GM21723 (cell line): ENCODE data around the gene KCNJ16.

ENCODE experiments used
- ATAC-seq: cut with Tn5 transposase; IDR thresholded peaks from one replicate; pipeline ENCODE4 v1.9.1; 2021; ENCODE audit warnings: mild to moderate bottlenecking, moderate library complexity; ENCODE audit not compliant: unreplicated experiment

KCNJ16 gene

DNA sequence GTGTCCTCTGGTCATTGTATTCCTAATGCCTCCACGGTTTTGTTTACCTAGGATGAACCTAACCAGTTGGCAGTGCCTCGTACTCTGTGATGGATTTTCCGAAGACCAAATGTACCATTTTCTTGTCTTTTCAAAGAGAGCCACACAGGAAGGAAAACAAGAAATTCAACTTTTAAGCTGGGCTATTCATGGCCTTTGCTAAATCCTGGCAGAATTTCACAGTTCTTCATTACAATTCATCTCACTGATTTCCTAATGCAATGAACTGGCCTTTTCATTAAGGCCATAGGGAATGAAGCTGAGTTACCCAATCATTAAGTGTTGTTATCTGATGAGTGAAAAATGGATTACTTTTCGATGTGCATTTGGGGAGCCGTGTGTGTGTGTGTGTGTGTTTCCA is 7.9 kb upstream of the KCNJ16 start:
- ATAC-seq, result no peak

DNA sequence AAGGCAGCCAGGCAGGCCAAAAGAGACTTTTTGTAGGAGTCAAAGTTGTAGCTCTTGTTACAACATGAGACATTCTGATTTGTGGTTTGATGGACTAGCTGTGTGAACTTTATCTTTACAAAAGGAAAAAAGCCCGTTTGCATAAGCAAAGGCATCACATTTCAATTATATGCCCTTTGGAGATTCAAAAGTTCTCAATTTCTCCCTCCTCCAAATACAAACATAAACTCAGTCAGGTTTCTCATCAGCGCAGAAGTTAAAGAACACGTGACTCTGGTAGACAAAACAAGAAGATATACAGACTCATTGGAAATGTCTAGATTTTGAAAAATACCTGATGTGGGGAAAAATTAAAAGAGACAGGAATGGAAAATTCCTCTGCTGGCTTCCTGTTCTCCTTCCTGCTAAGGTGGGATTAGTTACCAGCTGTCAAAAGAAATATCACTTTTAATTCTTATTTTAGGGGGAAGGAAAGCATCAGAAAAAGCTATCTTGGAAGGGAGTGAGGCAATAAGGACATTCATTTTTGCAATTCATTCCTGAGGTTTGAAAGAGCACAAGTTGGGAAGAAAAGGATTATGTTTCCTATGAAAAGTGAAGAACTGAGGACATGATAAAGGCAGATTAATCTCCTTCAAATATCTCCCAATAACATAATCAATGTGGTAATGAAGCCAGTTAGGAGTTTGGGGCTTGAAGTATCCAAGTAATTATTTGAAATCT is 4.6 kb upstream of the KCNJ16 start:
- no peak for ATAC-seq

DNA sequence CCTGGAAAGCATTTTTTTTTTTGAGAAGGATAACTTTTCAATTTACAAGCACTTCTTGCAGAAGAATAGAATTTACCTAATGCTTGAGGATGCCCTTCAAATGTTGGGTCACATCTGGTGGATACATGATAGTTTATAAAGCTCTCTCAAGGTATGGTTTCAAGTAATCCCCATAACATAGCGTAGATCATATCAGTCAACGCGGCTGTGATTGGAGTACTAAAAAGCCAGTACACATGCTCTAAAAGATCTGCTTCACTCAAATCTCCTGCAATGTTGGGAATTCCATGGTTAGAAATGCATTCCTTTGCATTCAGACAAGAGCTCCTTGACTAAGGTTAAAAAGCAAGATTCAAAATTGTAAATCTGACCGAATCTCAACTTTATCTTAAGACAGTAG is 3.9 kb upstream of the KCNJ16 start:
- ATAC-seq, result no peak

DNA sequence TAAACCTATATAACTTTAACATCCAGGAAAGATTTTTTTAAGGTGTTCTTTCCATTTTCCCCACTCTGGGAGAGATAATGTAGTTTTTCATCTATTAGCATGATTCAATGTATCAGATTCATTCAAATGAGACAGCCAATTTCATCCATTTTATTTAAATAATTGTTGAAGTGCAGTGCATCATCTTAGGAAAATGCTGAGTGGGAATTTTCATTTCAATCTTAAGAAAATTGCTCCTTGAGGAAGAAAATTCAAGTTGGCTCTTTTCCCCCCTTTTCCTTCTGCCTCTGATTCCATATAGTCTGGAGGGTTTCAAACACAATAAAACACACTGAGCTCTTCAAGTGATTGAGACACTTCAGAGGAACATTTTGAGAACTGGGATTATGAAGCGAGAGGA is 3.4 kb upstream of the KCNJ16 start:
- no peak for ATAC-seq

DNA sequence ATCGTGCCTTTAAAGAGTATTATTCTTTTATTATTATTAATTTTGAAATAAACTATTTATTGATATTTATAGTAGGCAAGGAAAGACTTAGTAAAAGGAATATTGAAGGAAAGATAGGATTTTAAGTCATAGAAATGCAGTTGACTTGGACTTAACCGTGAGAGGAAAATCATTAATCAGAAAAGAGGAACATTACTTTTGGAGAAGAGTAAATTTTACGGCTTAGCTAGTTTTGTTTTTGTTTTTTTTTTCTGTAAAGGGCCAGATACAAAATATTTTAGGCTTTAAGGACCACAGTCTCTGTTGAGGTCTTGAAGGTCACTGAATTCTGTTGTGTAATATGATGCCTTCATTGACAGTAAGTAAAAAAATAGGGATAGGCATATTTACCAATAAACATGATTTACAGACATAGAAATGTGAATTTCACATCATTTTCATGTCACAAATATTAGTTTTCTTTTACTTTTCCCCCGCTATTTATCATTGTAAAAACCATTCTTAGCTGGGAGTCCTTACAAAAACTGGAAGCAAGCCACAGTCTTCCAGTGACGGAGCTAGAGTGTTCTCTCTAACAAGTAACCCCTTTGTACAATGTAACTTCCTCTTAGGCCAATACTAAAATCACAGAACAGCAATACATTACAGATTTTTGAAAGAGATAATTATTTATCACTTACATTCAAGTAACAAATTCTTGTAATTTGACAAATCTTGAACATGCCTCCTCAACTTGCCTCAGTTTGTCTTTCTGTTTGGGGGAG is 2.3 kb upstream of the KCNJ16 start:
- ATAC-seq, result no peak

DNA sequence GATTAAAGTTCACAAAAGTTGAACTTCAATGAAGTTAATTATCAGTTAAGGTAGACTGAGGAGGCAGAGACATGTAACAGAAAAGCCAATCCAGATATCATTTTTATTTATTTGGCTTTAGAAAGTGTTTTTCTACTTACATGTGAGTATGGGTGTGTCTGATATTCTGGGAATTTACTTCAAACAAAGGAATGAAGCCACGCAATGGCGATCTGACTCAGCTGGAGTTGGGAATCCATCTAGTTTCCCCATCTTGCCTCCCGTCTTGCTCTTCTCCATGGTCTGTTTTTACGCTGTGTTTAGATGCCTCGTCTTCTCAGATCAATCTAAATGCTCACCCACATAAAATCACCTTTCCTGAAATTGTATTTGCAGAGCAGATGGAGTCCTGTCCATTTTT is 1.7 kb upstream of the KCNJ16 start:
- ATAC-seq, result no peak

DNA sequence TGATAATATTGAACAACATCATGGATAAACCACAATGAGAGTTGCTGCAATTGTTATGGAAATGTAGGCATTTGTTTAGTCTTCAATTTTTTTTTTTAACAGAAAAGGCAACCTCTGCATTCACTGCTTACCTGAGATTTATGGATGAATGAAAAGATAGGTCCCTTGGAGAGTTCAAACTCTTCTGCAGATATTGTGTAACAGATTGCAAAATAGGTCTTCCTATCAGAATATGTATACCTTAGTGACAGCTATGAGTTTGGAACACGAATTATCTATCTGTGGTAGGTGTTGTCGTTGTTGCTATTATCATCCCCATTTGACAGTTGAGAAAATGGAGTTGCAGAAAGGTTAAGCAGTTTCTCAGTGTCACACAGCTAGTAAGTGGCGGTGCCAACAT is 1.2 kb upstream of the KCNJ16 start:
- no peak for ATAC-seq

DNA sequence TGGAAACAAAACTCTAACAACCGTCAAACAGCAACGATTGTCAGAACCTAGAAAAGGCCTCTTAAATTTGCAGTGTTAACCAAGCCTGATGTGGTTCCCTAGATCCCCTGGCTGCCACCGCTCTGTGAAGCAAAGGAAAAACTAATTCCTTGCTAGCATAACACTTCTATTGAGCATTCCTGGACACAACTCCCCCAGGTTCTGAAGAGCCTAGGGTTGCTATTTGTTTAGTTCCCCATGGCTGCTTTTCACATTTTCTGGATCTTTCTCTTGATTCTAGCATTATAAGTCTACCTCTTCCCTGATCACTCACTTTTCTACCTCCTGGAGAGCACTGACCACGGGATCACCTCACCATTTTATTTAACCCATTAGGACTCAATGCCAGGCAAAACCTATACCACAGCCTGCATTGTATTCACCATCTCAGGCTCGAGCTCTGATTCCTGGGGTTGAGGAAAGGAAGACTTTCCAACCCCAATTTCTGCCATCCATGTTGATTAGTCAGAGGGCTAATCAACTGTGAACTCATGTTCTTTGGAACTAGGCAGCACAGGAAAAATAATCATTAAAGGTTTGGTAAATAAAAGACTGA is 692 bp upstream of the KCNJ16 start:
- no peak for ATAC-seq

DNA sequence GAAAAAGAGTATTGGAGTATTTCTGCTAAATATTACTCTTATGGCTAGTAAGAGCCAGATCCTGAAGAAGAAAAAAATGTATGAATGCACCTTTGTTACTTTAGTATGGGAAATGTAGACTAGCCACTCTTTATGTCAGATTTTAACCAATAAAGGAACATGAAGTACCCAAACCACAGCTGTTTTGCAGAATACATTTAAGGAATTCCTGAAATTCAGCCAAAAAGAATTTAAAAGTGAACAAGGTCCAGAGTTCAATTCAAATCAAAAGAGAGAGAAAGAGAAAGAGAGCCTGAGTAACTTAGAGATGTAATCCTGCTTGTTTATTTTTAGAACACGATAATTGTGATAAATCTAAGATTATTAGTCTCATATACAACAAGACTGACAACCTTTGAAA is 1.2 kb downstream of the KCNJ16 start:
- ATAC-seq, result no peak

DNA sequence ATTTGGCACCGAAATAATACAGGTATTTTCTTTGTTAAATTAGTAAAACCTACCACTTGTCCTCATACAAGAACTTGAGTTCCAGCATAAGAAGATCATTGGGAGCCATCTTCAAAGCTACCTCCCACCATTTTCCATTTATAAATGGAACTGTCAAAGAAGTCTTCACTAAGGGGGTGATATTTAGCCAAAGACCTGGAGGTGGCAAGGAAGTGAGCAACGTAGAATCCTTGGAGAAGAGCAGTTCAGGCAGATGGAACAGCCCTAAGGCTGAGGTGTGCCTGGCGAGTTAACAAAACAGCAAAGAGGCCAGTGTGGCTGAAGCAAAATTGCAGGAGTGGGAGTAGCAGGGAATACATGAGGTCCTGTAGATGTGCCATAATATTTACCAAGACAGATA is 1.8 kb downstream of the KCNJ16 start:
- no peak for ATAC-seq

DNA sequence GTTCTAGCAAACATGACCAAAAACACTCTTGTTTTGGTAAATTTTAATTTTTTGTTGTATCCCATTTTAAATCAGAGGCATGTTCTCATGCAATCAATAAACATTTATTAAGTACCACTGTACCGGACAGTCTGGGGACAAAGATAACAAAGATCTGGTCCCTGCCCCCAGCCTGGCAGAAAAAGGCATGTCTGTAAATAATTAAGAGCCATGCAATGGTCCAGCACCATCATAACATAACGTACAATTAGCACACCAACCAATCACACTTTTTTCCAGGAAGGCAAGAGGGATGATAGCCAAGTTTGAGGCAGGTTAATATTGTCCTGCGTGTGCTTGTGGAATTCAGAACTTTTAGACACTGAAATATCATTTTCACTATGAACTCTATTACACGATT is 3.5 kb downstream of the KCNJ16 start:
- no peak for ATAC-seq

DNA sequence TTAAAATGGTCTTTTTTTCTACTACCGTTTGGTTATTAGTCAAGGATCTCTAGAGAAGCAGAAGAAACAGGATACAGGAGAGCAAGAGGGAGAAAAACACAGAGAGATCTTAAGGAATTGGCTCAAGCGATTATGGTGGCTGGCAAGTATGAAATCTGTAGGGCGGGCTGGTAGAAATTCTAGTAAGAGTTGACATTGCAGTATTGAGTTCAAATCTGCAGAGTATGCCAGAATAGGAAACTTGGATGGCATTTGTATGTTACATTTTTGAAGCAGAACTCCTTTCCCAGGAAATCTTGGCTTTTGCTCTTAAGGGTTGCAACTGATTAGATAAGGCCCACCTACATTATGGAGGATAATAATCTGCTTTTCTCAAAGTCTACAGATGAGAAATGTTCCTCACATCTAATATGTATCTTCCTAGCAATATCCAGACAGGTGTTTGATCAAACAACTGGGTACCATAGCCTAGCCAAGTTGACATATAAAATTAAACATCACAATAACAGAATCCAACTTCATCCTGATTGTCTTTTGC is 4.0 kb downstream of the KCNJ16 start:
- no peak for ATAC-seq

DNA sequence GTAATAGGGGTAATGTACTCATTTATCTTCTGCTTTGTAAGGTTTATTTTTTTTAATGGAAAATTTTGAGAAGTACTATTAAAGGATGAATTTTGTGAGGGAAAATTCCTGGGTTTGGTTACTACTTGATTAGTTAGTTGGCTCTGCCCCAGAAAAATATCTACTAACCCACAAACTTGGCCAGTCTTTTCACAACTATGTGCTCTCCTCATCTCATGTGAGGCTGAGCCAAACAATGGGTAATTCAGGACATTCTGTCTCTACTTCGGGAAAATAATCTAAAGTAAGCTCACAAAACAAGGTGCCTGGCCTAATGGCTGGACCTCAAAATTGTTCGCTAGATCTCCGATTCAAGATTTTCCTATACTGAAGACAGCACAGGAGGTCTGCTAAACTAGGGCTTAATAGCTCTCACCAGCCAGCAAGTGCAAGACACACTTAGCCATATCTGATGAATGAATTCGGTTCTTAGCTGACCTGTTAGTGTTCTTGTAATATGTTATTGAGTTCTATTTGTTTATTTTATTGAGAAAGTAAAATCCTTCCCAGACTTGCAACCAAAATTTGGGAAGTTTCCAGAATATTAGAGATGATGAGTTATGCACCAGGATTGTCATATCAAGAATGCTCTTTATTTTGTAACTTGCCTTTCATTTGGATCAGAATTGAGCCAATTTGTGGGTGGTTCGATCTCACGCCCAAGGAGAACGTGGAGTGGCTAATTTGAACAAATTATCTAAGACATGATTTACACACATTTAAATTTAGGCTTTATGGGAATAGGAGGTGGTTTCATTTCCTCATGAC is 5.7 kb downstream of the KCNJ16 start:
- ATAC-seq, result no peak

DNA sequence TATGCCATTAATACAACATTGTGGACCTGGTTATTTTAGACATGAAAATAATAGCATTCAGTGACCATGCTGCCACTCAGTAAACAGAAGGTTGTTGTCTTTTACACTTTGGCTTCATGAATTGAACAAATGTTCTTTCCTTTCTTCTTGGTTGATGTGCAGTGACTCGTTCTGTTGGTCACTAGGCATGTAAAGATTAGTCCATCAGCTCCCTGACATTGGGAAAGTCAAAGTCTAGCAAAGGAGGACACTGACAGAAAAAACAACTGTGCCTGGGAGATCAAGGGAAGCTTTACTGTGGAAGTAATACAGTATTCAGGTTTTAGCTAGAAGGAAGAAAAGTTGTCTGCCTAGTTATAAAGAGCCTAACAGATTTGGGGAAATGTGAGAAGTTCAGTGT is 6.9 kb downstream of the KCNJ16 start:
- no peak for ATAC-seq

DNA sequence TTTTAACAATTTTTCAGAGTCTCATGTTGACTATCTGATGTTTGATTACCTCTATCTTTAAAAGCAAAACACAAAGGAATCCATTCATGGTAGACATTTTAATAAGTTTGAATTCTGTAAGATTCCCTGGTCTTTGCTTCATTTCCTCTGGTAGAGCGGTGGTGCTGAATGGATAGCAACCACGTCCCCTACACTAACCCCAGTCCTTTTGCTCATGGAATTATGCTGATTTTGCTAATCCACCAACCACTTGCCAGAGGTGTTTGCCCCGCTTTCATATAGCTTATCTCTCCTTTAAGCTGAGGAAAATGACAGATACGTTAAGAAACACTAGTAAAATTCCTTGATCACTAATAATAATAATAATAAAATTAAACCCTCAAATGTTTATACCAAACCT is 9.5 kb downstream of the KCNJ16 start:
- ATAC-seq, result no peak

DNA sequence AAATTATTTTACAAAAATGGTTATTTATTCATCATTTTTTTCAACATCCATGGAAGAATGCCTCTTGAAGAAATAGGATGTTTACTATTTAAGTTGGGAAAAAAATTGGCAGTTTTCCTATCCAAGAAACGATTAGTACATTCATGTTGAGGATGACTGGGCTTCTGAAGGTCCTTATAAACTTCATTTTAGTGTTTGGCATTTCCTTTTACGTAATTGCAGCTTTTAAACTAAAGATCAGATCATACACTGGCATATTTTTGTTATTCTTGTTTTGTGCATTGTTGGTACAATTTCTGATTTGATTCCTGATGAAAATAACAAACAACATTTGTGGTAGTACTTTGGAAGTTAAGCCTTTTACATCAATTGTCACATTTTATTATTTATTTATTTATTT is 11.5 kb downstream of the KCNJ16 start:
- ATAC-seq, result no peak

DNA sequence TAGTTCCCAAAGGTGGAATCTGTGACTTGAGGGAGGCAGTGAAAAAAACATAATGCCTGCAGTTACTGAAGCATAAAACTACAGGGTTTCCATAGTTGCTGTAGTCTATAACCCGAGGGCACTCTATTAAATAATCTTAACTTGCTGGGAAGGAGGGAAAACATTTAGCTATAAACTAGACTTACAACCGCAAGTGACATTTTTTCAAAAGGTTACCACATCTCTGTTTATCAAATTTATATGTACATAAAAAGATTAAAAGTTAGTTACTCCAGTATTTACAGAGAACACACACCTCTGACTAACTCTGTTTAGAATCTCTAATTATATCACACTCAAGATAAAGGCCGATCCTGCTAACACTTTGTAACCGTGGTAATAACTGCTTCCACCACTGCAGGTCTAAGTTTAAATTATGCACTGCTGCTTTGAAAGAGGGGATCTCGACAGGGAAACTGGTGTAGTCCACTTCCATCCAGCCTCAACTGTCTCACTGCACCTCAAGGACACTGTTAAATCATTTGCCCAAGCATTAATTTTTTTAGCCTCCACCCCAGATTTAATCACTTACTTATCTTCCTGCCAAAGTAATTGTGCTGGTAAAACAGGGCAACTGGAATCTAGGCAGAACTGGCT is 14.6 kb downstream of the KCNJ16 start:
- no peak for ATAC-seq

DNA sequence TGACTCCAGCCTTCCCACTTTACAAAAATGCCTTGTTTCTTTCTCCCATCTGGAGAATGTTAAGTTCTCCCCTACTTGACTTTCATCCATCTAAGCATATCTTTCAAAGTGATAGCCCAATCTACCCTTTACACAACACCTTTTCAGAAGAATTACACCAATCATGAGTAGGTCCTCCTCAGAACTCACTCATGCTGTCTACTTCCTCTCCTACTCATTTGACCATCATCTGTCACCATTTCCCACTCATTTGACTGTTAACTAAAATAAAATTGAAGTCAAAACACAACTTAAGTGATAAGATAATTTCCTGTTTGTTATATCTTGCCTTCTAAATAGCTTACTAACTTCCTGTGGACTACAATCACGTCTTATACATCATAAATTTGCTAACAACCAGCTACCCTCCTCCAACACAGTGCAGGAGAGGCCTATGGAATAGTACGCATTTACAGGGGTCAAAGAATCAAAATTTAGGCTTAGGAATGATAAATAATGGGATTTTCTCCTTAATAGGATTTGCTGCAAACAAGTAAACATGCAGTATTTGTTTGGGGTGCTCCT is 16.1 kb downstream of the KCNJ16 start:
- no peak for ATAC-seq

DNA sequence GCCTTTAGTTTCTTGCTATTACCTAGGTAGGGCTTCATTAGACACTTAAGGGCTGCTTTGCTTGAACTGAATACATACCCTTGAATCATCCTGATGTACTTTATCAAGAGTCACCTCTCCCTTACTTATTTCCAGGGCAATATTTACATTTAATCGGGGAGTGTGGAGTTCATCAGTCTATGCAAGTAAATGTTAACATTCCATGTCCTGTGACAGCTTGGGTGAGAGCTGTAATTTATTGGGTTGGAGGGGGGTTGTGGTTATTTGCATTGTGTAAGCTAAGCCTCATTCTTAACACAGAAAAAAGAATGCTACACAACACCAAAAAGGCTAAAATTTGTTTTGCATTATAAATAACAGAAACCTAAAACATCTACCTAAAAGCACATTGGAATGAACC is 16.7 kb downstream of the KCNJ16 start:
- no peak for ATAC-seq

DNA sequence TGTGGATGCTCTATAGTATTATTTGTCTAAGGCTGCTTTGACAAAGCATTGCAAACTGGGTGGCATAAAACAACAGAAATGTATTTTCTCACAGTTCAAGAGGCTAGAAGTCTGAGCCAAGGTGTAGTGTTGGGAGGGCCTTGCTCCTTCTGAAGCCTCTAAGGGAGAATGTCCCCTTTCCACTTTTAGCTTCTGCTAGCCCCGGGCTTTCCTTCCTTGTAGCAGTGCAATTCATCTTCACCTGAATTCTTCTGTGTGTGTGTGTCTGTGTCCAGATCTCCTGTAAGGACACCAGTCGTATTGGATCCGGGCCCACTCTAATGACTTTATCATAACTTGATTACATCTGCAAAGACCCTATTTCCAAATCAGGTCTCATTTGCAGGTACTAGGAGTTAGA is 18.1 kb downstream of the KCNJ16 start:
- ATAC-seq, result no peak
